ENCODE data around the gene PNCK.

DNA sequence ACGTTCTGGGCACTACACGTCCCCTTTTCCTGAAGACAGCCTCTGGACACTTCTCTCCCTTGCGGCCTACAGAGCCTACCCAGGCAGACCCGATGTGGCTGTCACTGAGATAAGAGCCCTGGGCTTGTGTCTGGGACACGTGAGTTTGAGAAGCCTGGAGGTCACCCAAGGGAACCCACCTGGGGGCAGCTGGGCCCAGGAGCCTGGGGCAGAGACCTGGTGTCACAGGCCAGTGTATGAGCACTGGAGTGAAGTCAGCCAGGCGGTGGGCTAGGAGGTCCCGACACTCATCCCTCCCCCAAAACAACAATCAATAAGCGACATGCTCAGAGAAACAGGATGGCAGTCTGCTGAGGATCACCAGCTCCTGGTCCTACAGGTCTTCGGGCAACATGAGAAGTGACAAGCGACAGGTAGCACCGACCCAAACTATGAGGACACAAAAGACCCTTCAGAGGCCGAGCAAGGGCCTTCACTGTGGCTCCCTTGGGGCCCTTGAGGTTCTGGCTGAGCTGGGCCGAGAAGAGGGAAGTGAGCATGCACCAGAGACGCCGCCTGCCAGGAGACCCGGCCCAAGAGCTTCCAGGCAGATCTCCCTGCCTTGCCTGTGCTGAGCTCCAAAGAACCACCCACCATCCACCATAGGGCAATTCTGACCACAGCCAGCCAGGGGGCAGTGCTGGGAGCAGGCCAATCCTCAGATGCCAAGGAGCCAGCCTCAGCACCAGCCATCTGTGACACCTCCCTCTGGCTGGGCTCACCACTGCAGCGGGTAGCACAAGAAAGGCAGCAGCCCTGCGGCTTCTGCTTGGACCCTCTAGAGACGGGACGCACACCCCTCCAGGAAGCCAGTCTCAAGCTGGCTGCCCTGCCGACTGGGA lies 37.6 kb downstream of the PNCK start:
- TF ChIP-seq, protein P1, sequence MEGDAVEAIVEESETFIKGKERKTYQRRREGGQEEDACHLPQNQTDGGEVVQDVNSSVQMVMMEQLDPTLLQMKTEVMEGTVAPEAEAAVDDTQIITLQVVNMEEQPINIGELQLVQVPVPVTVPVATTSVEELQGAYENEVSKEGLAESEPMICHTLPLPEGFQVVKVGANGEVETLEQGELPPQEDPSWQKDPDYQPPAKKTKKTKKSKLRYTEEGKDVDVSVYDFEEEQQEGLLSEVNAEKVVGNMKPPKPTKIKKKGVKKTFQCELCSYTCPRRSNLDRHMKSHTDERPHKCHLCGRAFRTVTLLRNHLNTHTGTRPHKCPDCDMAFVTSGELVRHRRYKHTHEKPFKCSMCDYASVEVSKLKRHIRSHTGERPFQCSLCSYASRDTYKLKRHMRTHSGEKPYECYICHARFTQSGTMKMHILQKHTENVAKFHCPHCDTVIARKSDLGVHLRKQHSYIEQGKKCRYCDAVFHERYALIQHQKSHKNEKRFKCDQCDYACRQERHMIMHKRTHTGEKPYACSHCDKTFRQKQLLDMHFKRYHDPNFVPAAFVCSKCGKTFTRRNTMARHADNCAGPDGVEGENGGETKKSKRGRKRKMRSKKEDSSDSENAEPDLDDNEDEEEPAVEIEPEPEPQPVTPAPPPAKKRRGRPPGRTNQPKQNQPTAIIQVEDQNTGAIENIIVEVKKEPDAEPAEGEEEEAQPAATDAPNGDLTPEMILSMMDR (IDR thresholded peaks at IDR 0.05): peak in 1 of 3 donors; percentile 8
- TF ChIP-seq POLR2AphosphoS5 (IDR thresholded peaks at IDR 0.05) (no peak), POLR2A (IDR thresholded peaks at IDR 0.05) (no peak)

Measured in breast epithelium (tissue), 3 donors.